Gastroesophageal sphincter (tissue), 4 donors: Measurements from ENCODE around the gene LDB2. TPM values are rescaled to one million over a fixed set of nuclear protein-coding genes. Genes with fewer than 3 reads are reported as not detected.
"Not testable (repeated sequence)": the region's sequence is repeated elsewhere in the genome, so short reads cannot be mapped to it uniquely, and the experiment has no call there.

Experiments used
- ATAC-seq: fragments of 150-250 bp; one replicate; pipeline ENCODE4 v1.9.1; 2016; ENCODE audit warnings: mild to moderate bottlenecking, moderate library complexity
- H3K27ac ChIP-seq, 4 donors: fragments of 200-600 bp; sonication (generic) in 3 of 4; 1 replicate in 3 of 4; 2 replicates in 1 of 4; pipeline ENCODE4 v1.5.1; 2016 to 2019
- H3K27me3 ChIP-seq: fragments of 200-600 bp; sonication (generic); one replicate; pipeline ENCODE4 v1.5.1; 2019
- H3K36me3 ChIP-seq, 2 donors: fragments of 200-600 bp; sonication (generic); one replicate each; pipeline ENCODE4 v1.5.1; 2019; ENCODE audit warnings: control low read depth in 1 of 2
- H3K4me1 ChIP-seq, 3 donors: fragments of 200-600 bp; sonication (generic); 1 replicate in 2 of 3; 2 replicates in 1 of 3; pipeline ENCODE4 v1.5.1; 2016 to 2019; ENCODE audit warnings: control low read depth in 2 of 3
- H3K4me3 ChIP-seq, 2 donors: fragments of 200-600 bp; sonication (generic); one replicate each; pipeline ENCODE4 v1.5.1; 2019; ENCODE audit warnings: mild to moderate bottlenecking in 1 of 2, moderate library complexity in 1 of 2
- H3K9me3 ChIP-seq, 3 donors: fragments of 200-600 bp; sonication (generic); one replicate each; pipeline ENCODE4 v1.5.1; 2017 to 2019; ENCODE audit warnings: control low read depth in 2 of 3
- EP300 ChIP-seq: sonication (generic); formaldehyde crosslinking; IDR thresholded peaks from one replicate; pipeline ENCODE4 v1.6.1; 2017; ENCODE audit warnings: antibody characterized with exemption, mild to moderate bottlenecking
- POLR2A ChIP-seq, 2 donors: fragments of 450-650 bp; IDR thresholded peaks; one replicate each; pipeline ENCODE4 v1.6.1; 2017; ENCODE audit warnings: antibody characterized with exemption in 2 of 2, mild to moderate bottlenecking in 2 of 2, moderate library complexity in 1 of 2
- POLR2AphosphoS5 ChIP-seq: sonication (generic); formaldehyde crosslinking; IDR thresholded peaks from one replicate; pipeline ENCODE4 v1.6.1; 2017; ENCODE audit warnings: antibody characterized with exemption
- WGBS, 2 donors: methylation state at CpG; one replicate each; pipeline ENCODE4 v1.1.5; 2018; ENCODE audit warnings: low coverage in 1 of 2; 5-methylcytosine and 5-hydroxymethylcytosine counted together
- total RNA-seq, 4 donors: library from RNA; depleted of rRNA; stranded (reverse); fragments of >200 nt; gene quantifications; one replicate each; pipeline ENCODE4 v1.1.0, GENCODE V29; 2016
- TF ChIP-seq, protein P1 (sequence below), 4 experiments: fragments of 200-600 bp in 2 of 4; fragments of 450-650 bp in 2 of 4; sonication (generic) in 1 of 4; IDR thresholded peaks; one replicate each; pipeline ENCODE4 v1.5.1; 2017 to 2019; ENCODE audit warnings: antibody characterized with exemption in 4 of 4, mild to moderate bottlenecking in 2 of 4, moderate library complexity in 2 of 4

LDB2 gene
- total RNA-seq, 4 donors from 2014 or later = 23.6 to 29.6 (median 28.3) TPM

GRCh38 chr4:16931339-16932305 is 33.2 kb upstream of the LDB2 start:
- TF ChIP-seq POLR2AphosphoS5 (no peak), POLR2A (IDR thresholded peaks at IDR 0.05) (no peak), EP300 (no peak)
- TF ChIP-seq, protein P1, sequence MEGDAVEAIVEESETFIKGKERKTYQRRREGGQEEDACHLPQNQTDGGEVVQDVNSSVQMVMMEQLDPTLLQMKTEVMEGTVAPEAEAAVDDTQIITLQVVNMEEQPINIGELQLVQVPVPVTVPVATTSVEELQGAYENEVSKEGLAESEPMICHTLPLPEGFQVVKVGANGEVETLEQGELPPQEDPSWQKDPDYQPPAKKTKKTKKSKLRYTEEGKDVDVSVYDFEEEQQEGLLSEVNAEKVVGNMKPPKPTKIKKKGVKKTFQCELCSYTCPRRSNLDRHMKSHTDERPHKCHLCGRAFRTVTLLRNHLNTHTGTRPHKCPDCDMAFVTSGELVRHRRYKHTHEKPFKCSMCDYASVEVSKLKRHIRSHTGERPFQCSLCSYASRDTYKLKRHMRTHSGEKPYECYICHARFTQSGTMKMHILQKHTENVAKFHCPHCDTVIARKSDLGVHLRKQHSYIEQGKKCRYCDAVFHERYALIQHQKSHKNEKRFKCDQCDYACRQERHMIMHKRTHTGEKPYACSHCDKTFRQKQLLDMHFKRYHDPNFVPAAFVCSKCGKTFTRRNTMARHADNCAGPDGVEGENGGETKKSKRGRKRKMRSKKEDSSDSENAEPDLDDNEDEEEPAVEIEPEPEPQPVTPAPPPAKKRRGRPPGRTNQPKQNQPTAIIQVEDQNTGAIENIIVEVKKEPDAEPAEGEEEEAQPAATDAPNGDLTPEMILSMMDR (IDR thresholded peaks at IDR 0.05) = no peak

DNA sequence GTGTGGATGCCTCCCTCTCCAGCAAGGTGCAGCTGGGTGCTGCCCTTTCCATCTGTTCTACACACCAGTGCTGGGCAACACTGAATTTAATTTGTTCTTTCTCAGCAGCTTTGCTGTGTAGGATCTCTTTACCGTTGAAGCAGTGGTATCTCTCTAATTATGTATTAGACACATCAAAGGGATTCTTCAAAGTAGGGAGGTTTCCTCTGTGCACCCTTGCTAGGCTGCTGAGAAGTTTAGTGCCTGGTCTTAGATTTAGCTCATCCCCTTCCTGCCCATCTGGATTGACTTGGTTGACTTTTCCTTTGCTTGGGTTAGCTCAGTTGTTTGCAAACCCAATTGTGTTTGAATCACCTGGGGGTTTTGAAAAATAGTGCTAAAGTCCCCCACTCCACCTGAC is 27.8 kb upstream of the LDB2 start:
- H3K4me3 ChIP-seq = no peak overlapping the region
- WGBS, 2 donors = 64 to 71% methylated on average over 1 of the region's 1 CpG
- ATAC-seq = no peak
- no peaks in the 10 kb centered on the region for H3K9me3 ChIP-seq
- H3K27ac ChIP-seq = no peak overlapping the region
- H3K27me3 ChIP-seq = no peaks in the 10 kb centered on the region
- no peaks in the 10 kb centered on the region for H3K36me3 ChIP-seq
- H3K4me1 ChIP-seq = no peaks in the 10 kb centered on the region
- no peak for TF ChIP-seq EP300
- no peak for TF ChIP-seq POLR2A (IDR thresholded peaks at IDR 0.05)
- TF ChIP-seq, protein P1 (IDR thresholded peaks at IDR 0.05) = no peak
- no peak for TF ChIP-seq POLR2AphosphoS5

More at GRCh38 chr4:16931339-16932305, 33.2 kb upstream of the LDB2 start:
- Histone ChIP-seq H3K27ac (no peak overlapping the region), H3K36me3 (no peaks in the 10 kb centered on the region), H3K27me3 (no peaks in the 10 kb centered on the region), H3K4me1 (no peaks in the 10 kb centered on the region), H3K4me3 (no peak overlapping the region), H3K9me3 (no peaks in the 10 kb centered on the region)
- no peak for ATAC-seq
- WGBS, 2 donors = 67 to 69% methylated on average over 2 to 5 of the region's 5 CpGs

DNA sequence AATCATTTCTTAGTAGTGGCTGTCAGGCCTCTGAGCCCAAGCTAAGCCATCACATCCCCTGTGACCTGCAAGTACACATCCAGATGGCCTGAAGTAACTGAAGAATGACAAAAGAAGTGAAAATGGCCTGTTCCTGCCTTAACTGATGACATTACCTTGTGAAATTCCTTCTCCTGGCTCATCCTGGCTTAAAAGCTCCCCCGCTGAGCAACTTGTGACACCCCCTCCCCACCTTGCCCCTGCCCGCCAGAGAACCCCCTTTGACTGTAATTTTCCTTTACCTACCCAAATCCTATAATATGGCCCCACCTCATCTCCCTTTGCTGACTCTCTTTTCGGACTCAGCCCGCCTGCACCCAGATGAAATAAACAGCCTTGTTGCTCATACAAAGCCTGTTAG is 20.3 kb upstream of the LDB2 start:
- not testable (repeated sequence) for H3K36me3 ChIP-seq, H3K4me1 ChIP-seq, H3K27me3 ChIP-seq, H3K27ac ChIP-seq, ATAC-seq, H3K9me3 ChIP-seq, H3K4me3 ChIP-seq
- WGBS, 2 donors = 90 to 100% methylated on average over 2 to 3 of the region's 4 CpGs

DNA sequence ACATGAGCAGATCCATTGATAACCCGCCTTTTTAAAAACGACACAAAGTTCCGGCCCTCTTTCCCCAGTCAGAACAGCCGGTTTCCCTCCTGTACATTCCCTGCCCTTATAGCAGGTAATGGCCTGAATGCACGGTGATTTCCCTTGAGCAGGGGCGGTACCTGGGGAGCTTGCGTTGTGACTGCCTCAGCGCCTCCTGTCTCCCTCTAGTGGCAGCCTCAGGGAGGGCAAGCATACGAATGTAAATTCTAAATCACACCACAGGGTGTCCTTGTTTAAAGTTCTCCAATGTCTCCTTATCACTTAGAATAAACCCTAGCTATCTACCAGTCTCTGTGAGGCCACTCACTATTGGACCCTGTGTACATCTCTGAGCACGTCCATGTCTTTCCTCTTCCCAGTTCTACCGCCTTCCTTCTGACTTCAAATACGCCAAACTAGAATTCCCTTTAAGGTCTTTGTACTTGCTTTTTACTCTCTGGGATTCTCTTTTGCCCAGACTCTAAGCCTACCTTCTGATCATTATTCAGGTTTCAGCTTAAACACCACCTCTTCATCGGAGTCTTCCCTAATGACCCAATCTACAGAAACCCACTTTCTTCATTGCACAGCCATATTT is 18.4 kb upstream of the LDB2 start:
- ATAC-seq = no peak
- Histone ChIP-seq H3K27ac (no peak overlapping the region), H3K4me1 (no peaks in the 10 kb centered on the region), H3K27me3 (no peaks in the 10 kb centered on the region), H3K9me3 (no peaks in the 10 kb centered on the region), H3K4me3 (no peak overlapping the region), H3K36me3 (no peaks in the 10 kb centered on the region)
- 81 to 93% methylated on average over 13 of the region's 13 CpGs for WGBS, 2 donors
- TF ChIP-seq POLR2A (IDR thresholded peaks at IDR 0.05) (peak in 1 of 2 donors; percentile 9), POLR2AphosphoS5 (no peak), EP300 (no peak)
- TF ChIP-seq, protein P1 (IDR thresholded peaks at IDR 0.05) = peak; percentile 38 to 72 (median 52)

GRCh38 chr4:16916031-16916430 is 17.6 kb upstream of the LDB2 start:
- Histone ChIP-seq H3K9me3 (no peaks in the 10 kb centered on the region), H3K27ac (no peak overlapping the region), H3K4me3 (no peak overlapping the region), H3K36me3 (no peaks in the 10 kb centered on the region), H3K27me3 (no peaks in the 10 kb centered on the region), H3K4me1 (no peaks in the 10 kb centered on the region)
- TF ChIP-seq POLR2AphosphoS5 (no peak), EP300 (no peak)
- TF ChIP-seq, protein P1 (IDR thresholded peaks at IDR 0.05) = no peak
- WGBS, 2 donors = 69 to 75% methylated on average over 2 of the region's 2 CpGs
- no peak for ATAC-seq
